ENCODE data around the gene CPNE4.
A peak's percentile ranks its signal among the peaks of the same experiment; 100 is the strongest.
"Not testable (repeated sequence)": the region's sequence is repeated elsewhere in the genome, so short reads cannot be mapped to it uniquely, and the experiment has no call there.

CPNE4 gene

GRCh38 chr3:131505421-131505820, 529.4 kb downstream of the CPNE4 start:
- DNase-seq, result no peak

GRCh38 chr3:131503320-131503635, 531.5 kb downstream of the CPNE4 start:
- no peak for DNase-seq

- peak; percentile 87 for DNase-seq
Observed at GRCh38 chr3:131502530-131503319, 532.1 kb downstream of the CPNE4 start, which contains the start of gene MRPL3. Gene MRPL3 (minus strand): TSS chr3:131502971. CDS start chr3:131502821, 150 bp downstream.

DNA sequence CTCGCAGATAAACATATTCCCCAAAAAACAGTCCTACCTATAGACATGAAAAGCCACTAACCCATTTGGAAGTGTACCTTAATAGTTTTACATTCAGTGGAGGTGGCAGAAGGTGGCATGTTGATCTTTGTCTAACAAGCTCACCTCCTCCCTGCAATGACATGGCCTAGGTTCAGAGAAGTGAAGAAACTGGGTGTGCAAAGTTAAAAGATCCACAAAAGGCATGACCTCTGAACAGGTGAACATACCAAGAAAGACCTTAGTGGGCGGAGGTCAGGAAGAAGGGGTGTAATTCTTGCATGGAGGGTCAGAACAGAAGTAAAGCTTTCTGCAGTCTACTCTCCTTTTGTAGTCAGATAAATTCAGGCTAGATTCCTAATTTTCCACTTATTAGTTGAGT, 532.9 kb downstream of the CPNE4 start:
- DNase-seq, result no peak

DNA sequence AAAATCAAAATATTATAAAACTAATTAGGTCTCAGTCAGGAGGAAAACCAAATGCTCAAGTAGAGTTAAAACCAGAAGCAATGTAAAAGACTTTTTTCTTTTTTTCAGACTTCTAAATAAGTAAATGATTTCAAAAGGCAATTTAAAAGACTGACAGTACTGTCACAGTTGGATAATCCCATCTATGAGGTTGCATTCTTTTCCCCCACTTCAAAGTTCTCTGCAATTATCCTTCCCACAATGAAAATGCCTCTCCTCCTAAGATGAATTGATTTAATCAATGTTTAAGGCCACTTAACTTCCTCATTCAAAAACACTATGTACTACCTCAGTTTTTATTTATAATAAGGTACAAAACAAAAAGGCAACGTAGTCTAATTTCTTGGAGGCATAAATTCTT, 540.1 kb downstream of the CPNE4 start:
- DNase-seq, result no peak

DNA sequence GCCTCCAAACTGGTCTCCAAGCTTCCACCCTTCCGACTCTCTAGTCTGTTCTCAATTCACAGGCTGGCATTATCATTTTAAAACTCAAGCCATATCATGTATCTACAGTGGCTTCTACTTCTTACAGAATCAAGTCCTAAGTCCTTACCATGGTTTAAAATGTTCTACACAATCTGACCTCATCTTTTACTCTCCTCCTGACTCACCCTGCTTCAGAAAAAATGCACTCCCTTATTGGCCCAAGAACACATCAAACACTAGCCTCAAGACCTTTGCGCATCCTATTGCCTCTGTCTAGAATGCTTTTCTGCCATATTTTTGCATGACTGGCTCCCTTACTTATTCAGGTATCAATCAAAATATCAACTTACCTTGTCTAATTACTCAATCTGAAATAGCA, 543.0 kb downstream of the CPNE4 start:
- DNase-seq, result no peak

DNA sequence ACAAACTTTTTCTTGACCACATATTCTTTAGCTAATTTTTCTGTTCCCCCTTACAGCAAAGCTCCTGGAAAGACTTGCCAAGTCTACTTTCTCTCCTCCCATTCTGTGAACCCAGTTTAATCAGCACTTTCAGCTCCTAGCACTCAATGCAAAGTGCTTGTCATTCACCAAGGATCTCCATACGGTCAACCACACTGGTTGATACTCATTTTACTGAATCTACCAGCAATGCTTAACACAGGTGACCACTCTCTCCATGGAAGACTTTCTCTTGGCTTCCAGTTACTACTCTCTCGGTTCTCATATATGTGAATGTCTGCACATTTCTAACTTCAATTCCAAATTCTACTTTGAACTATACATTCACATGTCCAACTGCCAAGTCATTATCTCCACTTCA, 543.7 kb downstream of the CPNE4 start:
- DNase-seq, result no peak

GRCh38 chr3:131486545-131486944, 548.3 kb downstream of the CPNE4 start:
- DNase-seq, result not testable (repeated sequence)

DNA sequence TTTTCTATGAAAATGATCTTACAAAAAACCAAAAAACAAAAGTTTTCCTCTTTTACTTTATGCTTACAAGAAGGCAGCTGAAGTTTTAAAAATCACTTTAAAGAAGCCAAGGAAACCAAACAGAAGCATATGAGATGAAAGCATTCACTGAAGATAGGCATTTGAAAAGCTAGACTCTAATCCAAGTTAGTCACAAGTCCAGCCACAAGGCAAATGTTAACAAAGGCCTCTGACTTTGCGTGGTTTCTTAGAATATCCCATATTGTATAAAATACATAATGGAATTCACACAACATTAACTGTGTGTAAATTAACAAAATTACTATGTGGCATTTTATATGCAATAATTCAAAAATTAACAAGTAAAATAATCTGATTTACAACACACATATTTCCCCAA, 549.7 kb downstream of the CPNE4 start:
- DNase-seq, result no peak

- no peak for DNase-seq
Observed at GRCh38 chr3:131484496-131485111, 550.2 kb downstream of the CPNE4 start.

Data from NCI-H345 (cell line).